Osteocyte (in vitro differentiated cells): ENCODE measurements around the gene AK8. TPM values are rescaled to one million over a fixed set of nuclear protein-coding genes. Genes with fewer than 3 reads are reported as not detected.

Experiments used
- DNase-seq: peaks from one replicate; pipeline ENCODE4 v3.0.0; 2021; ENCODE audit warnings: mixed read lengths; ENCODE audit not compliant: unreplicated experiment; ENCODE audit errors: extremely low spot score
- H3K27ac Mint-ChIP-seq: one replicate; pipeline ENCODE4 v1.8.0; 2021; ENCODE audit warnings: mild to moderate bottlenecking, mixed read lengths; ENCODE audit not compliant: unreplicated experiment
- H3K27me3 Mint-ChIP-seq: one replicate; pipeline ENCODE4 v1.8.0; 2021; ENCODE audit warnings: mixed read lengths; ENCODE audit not compliant: unreplicated experiment
- H3K36me3 Mint-ChIP-seq: one replicate; pipeline ENCODE4 v1.8.0; 2021; ENCODE audit warnings: mixed read lengths; ENCODE audit not compliant: unreplicated experiment
- H3K4me1 Mint-ChIP-seq: one replicate; pipeline ENCODE4 v1.8.0; 2021; ENCODE audit warnings: mixed read lengths; ENCODE audit not compliant: unreplicated experiment
- H3K4me3 Mint-ChIP-seq: one replicate; pipeline ENCODE4 v1.8.0; 2021; ENCODE audit warnings: mild to moderate bottlenecking, moderate library complexity, mixed read lengths; ENCODE audit not compliant: unreplicated experiment
- H3K9me3 Mint-ChIP-seq: one replicate; pipeline ENCODE4 v1.8.0; 2021; ENCODE audit warnings: mixed read lengths; ENCODE audit not compliant: unreplicated experiment
- CTCF ChIP-seq: fragments of 200-600 bp; sonication (generic); IDR thresholded peaks from 2 replicates; pipeline ENCODE4 v1.5.0; 2021; ENCODE audit warnings: antibody characterized with exemption, mild to moderate bottlenecking, moderate library complexity
- total RNA-seq: library from RNA; stranded (reverse); gene quantifications from 2 replicates; pipeline ENCODE4 v1.2.1, GENCODE V29; 2021

AK8 gene
- total RNA-seq, 1 donor from 2014 or later: 0.91 TPM

- Mint-ChIP-seq H3K4me1 (no peaks in the 10 kb centered on the region), H3K27ac (no peak overlapping the region), H3K4me3 (no peak overlapping the region), H3K36me3 (no peaks in the 10 kb centered on the region), H3K27me3 (peaks cover 34% of the 10 kb centered on the region), H3K9me3 (no peaks in the 10 kb centered on the region)
- DNase-seq: no peak
- TF ChIP-seq CTCF: no peak
Measured at GRCh38 chr9:132826131-132826530, 52.0 kb downstream of the AK8 start.

- no peaks in the 10 kb centered on the region for H3K36me3 Mint-ChIP-seq
- no peaks in the 10 kb centered on the region for H3K4me1 Mint-ChIP-seq
Measured at GRCh38 chr9:132825430-132825829, 52.7 kb downstream of the AK8 start.

GRCh38 chr9:132824951-132825350 is 53.1 kb downstream of the AK8 start:
- no peak for TF ChIP-seq CTCF
- Mint-ChIP-seq H3K27ac (no peak overlapping the region), H3K36me3 (no peaks in the 10 kb centered on the region), H3K4me1 (no peaks in the 10 kb centered on the region), H3K27me3 (peaks cover 36% of the 10 kb centered on the region), H3K4me3 (no peak overlapping the region), H3K9me3 (no peaks in the 10 kb centered on the region)
- no peak for DNase-seq

More at GRCh38 chr9:132825430-132825829, 52.7 kb downstream of the AK8 start:
- no peak for TF ChIP-seq CTCF
- H3K27ac Mint-ChIP-seq: no peak overlapping the region
- peaks cover 34% of the 10 kb centered on the region for H3K27me3 Mint-ChIP-seq
- DNase-seq: no peak
- H3K4me3 Mint-ChIP-seq: no peak overlapping the region
- H3K9me3 Mint-ChIP-seq: no peaks in the 10 kb centered on the region

- TF ChIP-seq CTCF: no peak
- Mint-ChIP-seq H3K27me3 (peaks cover 34% of the 10 kb centered on the region), H3K36me3 (no peaks in the 10 kb centered on the region), H3K27ac (no peak overlapping the region), H3K9me3 (no peaks in the 10 kb centered on the region), H3K4me3 (no peak overlapping the region), H3K4me1 (no peaks in the 10 kb centered on the region)
- DNase-seq: no peak
Measured at GRCh38 chr9:132824151-132824550, 53.9 kb downstream of the AK8 start.

GRCh38 chr9:132823370-132824145 is 54.5 kb downstream of the AK8 start:
- Mint-ChIP-seq H3K4me1 (no peaks in the 10 kb centered on the region), H3K27me3 (peaks cover 35% of the 10 kb centered on the region), H3K27ac (no peak overlapping the region), H3K4me3 (no peak overlapping the region), H3K9me3 (no peaks in the 10 kb centered on the region), H3K36me3 (no peaks in the 10 kb centered on the region)
- DNase-seq: no peak
- TF ChIP-seq CTCF: no peak
